ENCODE data around the gene PDK2. TPM values are rescaled to one million over a fixed set of nuclear protein-coding genes. Genes with fewer than 3 reads are reported as not detected.

The PDK2 gene
- total and polyA plus RNA-seq, 2 experiments from 2014 or later, result 30.2 to 48.1 TPM

- peaks cover 76% of the 10 kb centered on the region for H3K79me2 ChIP-seq (ENCODE audit: insufficient read depth)
- peaks cover 5% of the 10 kb centered on the region; the same call in 1 of the 2 replicates for H3K4me1 ChIP-seq (ENCODE audit: insufficient read depth)
Measured at GRCh38 chr17:50072130-50072529, 23.0 kb upstream of the PDK2 start.

GRCh38 chr17:50072925-50073324 is 22.2 kb upstream of the PDK2 start:
- no peaks in the 10 kb centered on the region for H3K9me3 ChIP-seq (ENCODE audit: low read depth)
- H3K79me2 ChIP-seq (ENCODE audit: insufficient read depth), result peaks cover 68% of the 10 kb centered on the region
- H2AFZ ChIP-seq, result no peak overlapping the region
- TF ChIP-seq EZH2phosphoT487 (IDR thresholded peaks at IDR 0.05; ENCODE audit: insufficient read depth, low read depth) (no peak), EZH2 (IDR thresholded peaks at IDR 0.05; ENCODE audit: insufficient read depth, poor library complexity, severe bottlenecking) (no peak)
- H3K36me3 ChIP-seq (ENCODE audit: low read depth), result peaks cover 81% of the 10 kb centered on the region
- WGBS, 2 experiments (ENCODE audit: low coverage in 1 of 2, low lambda C conversion rate in 2 of 2, missing lambda C conversion rate in 2 of 2), result 96 to 100% methylated on average over 1 of the region's 1 CpG
- peaks cover 5% of the 10 kb centered on the region; the same call in 1 of the 2 replicates for H3F3A ChIP-seq (ENCODE audit: insufficient read depth)
- H3K4me1 ChIP-seq (ENCODE audit: insufficient read depth), result no peaks in the 10 kb centered on the region
- H3K9ac ChIP-seq, result no peak overlapping the region
- DNase-seq, result no peak
- no peaks in the 10 kb centered on the region for H4K20me1 ChIP-seq (ENCODE audit: insufficient read depth)
- no peaks in the 10 kb centered on the region for H3K9me2 ChIP-seq (ENCODE audit: insufficient read depth)
- no peak overlapping the region for H3K4me3 ChIP-seq
- no peak overlapping the region for H3K4me2 ChIP-seq (ENCODE audit: unreplicated experiment)
- H3K27me3 ChIP-seq (replicated peaks; ENCODE audit: insufficient read depth), result no peaks in the 10 kb centered on the region
- in situ Hi-C loops (cut with MboI), result no loop called here
- H3K27ac ChIP-seq, result no peak overlapping the region

More at GRCh38 chr17:50072130-50072529, 23.0 kb upstream of the PDK2 start:
- in situ Hi-C loops (cut with MboI), result no loop called here
- TF ChIP-seq EZH2phosphoT487 (IDR thresholded peaks at IDR 0.05; ENCODE audit: insufficient read depth, low read depth) (no peak), EZH2 (IDR thresholded peaks at IDR 0.05; ENCODE audit: insufficient read depth, poor library complexity, severe bottlenecking) (no peak)
- Histone ChIP-seq H3K36me3 (ENCODE audit: low read depth) (peaks cover 80% of the 10 kb centered on the region), H3K4me3 (no peak overlapping the region), H3K9ac (no peak overlapping the region), H3K4me2 (ENCODE audit: unreplicated experiment) (no peak overlapping the region), H3F3A (ENCODE audit: insufficient read depth) (peaks cover 10% of the 10 kb centered on the region; the same call in 1 of the 2 replicates), H3K27me3 (replicated peaks; ENCODE audit: insufficient read depth) (no peaks in the 10 kb centered on the region), H3K27ac (no peak overlapping the region), H2AFZ (no peak overlapping the region), H3K9me3 (ENCODE audit: low read depth) (no peaks in the 10 kb centered on the region), H3K9me2 (ENCODE audit: insufficient read depth) (no peaks in the 10 kb centered on the region), H4K20me1 (ENCODE audit: insufficient read depth) (no peaks in the 10 kb centered on the region)
- 67 to 74% methylated on average over 3 of the region's 3 CpGs for WGBS, 2 experiments (ENCODE audit: low coverage in 1 of 2, low lambda C conversion rate in 2 of 2, missing lambda C conversion rate in 2 of 2)
- no peak for DNase-seq

GRCh38 chr17:50074227-50074626 is 20.9 kb upstream of the PDK2 start:
- no peak overlapping the region for H3K9ac ChIP-seq
- H3F3A ChIP-seq (ENCODE audit: insufficient read depth), result peaks cover 14% of the 10 kb centered on the region
- H3K36me3 ChIP-seq (ENCODE audit: low read depth), result peaks cover 84% of the 10 kb centered on the region
- no peaks in the 10 kb centered on the region for H3K9me3 ChIP-seq (ENCODE audit: low read depth)
- TF ChIP-seq EZH2 (IDR thresholded peaks at IDR 0.05; ENCODE audit: insufficient read depth, poor library complexity, severe bottlenecking), result no peak
- TF ChIP-seq EZH2phosphoT487 (IDR thresholded peaks at IDR 0.05; ENCODE audit: insufficient read depth, low read depth), result no peak
- H3K79me2 ChIP-seq (ENCODE audit: insufficient read depth), result peaks cover 65% of the 10 kb centered on the region
- no peak for DNase-seq
- no peak overlapping the region for H3K27ac ChIP-seq
- 95 to 96% methylated on average over 6 of the region's 6 CpGs for WGBS, 2 experiments (ENCODE audit: low coverage in 1 of 2, low lambda C conversion rate in 2 of 2, missing lambda C conversion rate in 2 of 2)
- H4K20me1 ChIP-seq (ENCODE audit: insufficient read depth), result no peaks in the 10 kb centered on the region
- H2AFZ ChIP-seq, result no peak overlapping the region
- in situ Hi-C loops (cut with MboI), result no loop called here
- no peaks in the 10 kb centered on the region for H3K4me1 ChIP-seq (ENCODE audit: insufficient read depth)
- H3K9me2 ChIP-seq (ENCODE audit: insufficient read depth), result no peaks in the 10 kb centered on the region
- no peak overlapping the region for H3K4me2 ChIP-seq (ENCODE audit: unreplicated experiment)
- no peak overlapping the region for H3K4me3 ChIP-seq
- H3K27me3 ChIP-seq (replicated peaks; ENCODE audit: insufficient read depth), result no peaks in the 10 kb centered on the region

GRCh38 chr17:50075446-50076032 is 19.6 kb upstream of the PDK2 start:
- no peak overlapping the region for H3K27ac ChIP-seq
- peaks cover 58% of the 10 kb centered on the region for H3K79me2 ChIP-seq (ENCODE audit: insufficient read depth)
- H3F3A ChIP-seq (ENCODE audit: insufficient read depth), result peaks cover 15% of the 10 kb centered on the region
- 91 to 96% methylated on average over 16 of the region's 16 CpGs for WGBS, 2 experiments (ENCODE audit: low coverage in 1 of 2, low lambda C conversion rate in 2 of 2, missing lambda C conversion rate in 2 of 2)
- in situ Hi-C loops (cut with MboI), result no loop called here
- H3K9ac ChIP-seq, result no peak overlapping the region
- no peak for DNase-seq
- H3K9me2 ChIP-seq (ENCODE audit: insufficient read depth), result no peaks in the 10 kb centered on the region
- H2AFZ ChIP-seq, result no peak overlapping the region
- no peaks in the 10 kb centered on the region for H4K20me1 ChIP-seq (ENCODE audit: insufficient read depth)
- H3K4me2 ChIP-seq (ENCODE audit: unreplicated experiment), result no peak overlapping the region
- H3K9me3 ChIP-seq (ENCODE audit: low read depth), result no peaks in the 10 kb centered on the region
- H3K27me3 ChIP-seq (replicated peaks; ENCODE audit: insufficient read depth), result no peaks in the 10 kb centered on the region
- no peaks in the 10 kb centered on the region for H3K4me1 ChIP-seq (ENCODE audit: insufficient read depth)
- peaks cover 76% of the 10 kb centered on the region for H3K36me3 ChIP-seq (ENCODE audit: low read depth)
- TF ChIP-seq EZH2phosphoT487 (IDR thresholded peaks at IDR 0.05; ENCODE audit: insufficient read depth, low read depth) (no peak), EZH2 (IDR thresholded peaks at IDR 0.05; ENCODE audit: insufficient read depth, poor library complexity, severe bottlenecking) (no peak)
- no peak overlapping the region for H3K4me3 ChIP-seq

Measured in GM23248 (cell line).